ENCODE measurements around the gene SUV39H1. TPM values are rescaled to one million over a fixed set of nuclear protein-coding genes. Genes with fewer than 3 reads are reported as not detected.
A peak's percentile ranks its signal among the peaks of the same experiment; 100 is the strongest.
"Not testable (repeated sequence)": the region's sequence is repeated elsewhere in the genome, so short reads cannot be mapped to it uniquely, and the experiment has no call there.

The SUV39H1 gene, protein sequence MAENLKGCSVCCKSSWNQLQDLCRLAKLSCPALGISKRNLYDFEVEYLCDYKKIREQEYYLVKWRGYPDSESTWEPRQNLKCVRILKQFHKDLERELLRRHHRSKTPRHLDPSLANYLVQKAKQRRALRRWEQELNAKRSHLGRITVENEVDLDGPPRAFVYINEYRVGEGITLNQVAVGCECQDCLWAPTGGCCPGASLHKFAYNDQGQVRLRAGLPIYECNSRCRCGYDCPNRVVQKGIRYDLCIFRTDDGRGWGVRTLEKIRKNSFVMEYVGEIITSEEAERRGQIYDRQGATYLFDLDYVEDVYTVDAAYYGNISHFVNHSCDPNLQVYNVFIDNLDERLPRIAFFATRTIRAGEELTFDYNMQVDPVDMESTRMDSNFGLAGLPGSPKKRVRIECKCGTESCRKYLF
- 2.9 and 3.1 TPM in 2 replicates for total RNA-seq
- 5.3 and 9.1 TPM in 2 replicates for polyA plus RNA-seq

DNA sequence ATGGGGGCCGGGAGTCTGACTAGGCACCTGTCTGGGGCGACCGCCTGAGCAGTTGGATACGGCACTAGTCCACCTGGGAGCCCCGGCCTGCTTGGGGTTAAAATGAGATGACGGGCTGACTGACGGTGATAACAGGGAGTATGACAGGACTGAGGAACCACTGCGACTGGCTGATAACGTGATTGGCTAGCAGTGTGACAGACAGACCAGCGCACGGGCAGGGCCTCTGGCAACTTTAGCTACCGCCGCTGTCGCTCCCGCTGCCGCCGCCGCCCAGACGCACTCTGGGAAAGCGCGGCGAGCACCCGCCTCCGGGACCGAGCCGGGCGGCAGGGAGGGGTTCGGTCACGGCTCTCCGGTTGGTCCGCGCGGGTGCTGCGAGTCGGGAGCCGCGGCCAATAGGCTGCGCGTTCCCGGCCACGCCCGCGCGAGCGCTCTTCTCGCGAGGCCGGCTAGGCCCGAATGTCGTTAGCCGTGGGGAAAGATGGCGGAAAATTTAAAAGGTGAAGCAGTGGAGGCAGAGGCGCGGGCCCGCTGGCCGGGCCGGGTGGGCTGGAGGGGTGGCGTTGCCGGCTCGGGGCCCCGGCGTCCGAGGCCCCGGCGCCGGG, at the start of gene SUV39H1:
SUV39H1 (plus strand) TSS at position 434 of the 608 bp plus-strand sequence; CDS start at position 485, 51 bp downstream.
- Histone ChIP-seq H3K9me2 (replicated peaks; ENCODE audit: insufficient read depth) (no peaks in the 10 kb centered on the region), H2AFZ (peak within 1 kb of the TSS; percentile 18), H3K9me3 (ENCODE audit: low read depth) (no peaks in the 10 kb centered on the region), H3K79me2 (no peaks in the 10 kb centered on the region), H3K4me2 (peak within 1 kb of the TSS; percentile 83), H3K27me3 (no peaks in the 10 kb centered on the region), H4K20me1 (ENCODE audit: insufficient read depth, poor library complexity, severe bottlenecking) (no peaks in the 10 kb centered on the region), H3K27ac (peak within 1 kb of the TSS; percentile 67), H3K4me1 (ENCODE audit: insufficient read depth) (no peaks in the 10 kb centered on the region), H3K36me3 (replicated peaks; ENCODE audit: insufficient read depth, low read depth) (no peaks in the 10 kb centered on the region), H3K4me3 (peak within 1 kb of the TSS; percentile 27)
- DNase-seq (ENCODE audit: low spot score), result peak; percentile 94
- TF ChIP-seq EZH2 (IDR thresholded peaks at IDR 0.05; ENCODE audit: borderline replicate concordance) (no peak), EZH2phosphoT487 (IDR thresholded peaks at IDR 0.05; ENCODE audit: low read depth, severe bottlenecking, unreplicated experiment) (no peak)
- TF ChIP-seq, protein P1, sequence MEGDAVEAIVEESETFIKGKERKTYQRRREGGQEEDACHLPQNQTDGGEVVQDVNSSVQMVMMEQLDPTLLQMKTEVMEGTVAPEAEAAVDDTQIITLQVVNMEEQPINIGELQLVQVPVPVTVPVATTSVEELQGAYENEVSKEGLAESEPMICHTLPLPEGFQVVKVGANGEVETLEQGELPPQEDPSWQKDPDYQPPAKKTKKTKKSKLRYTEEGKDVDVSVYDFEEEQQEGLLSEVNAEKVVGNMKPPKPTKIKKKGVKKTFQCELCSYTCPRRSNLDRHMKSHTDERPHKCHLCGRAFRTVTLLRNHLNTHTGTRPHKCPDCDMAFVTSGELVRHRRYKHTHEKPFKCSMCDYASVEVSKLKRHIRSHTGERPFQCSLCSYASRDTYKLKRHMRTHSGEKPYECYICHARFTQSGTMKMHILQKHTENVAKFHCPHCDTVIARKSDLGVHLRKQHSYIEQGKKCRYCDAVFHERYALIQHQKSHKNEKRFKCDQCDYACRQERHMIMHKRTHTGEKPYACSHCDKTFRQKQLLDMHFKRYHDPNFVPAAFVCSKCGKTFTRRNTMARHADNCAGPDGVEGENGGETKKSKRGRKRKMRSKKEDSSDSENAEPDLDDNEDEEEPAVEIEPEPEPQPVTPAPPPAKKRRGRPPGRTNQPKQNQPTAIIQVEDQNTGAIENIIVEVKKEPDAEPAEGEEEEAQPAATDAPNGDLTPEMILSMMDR (IDR thresholded peaks at IDR 0.05; ENCODE audit: poor library complexity), result no peak
- 52% methylated on average over 51 of the region's 66 CpGs for WGBS (ENCODE audit: low lambda C conversion rate, missing lambda C conversion rate)

DNA sequence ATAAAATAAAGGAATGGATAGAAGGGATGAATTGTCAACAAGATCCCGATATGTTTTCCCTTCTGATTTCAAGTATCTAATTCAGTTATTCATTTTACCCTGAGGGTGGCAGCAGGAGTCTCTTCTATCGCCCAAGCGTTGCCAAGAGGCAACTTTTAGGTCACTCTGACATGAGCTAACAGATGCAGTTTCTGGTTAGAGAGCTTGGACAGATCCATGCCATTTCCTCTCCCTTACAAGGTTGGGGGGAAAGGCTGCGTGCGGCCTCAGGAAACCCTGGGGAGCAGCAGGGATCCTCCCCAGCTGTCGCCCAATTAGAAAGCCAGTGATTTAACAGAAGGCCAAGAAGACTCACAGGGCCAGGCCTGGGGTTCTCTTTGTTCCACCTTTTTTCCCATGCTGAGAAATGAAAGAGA, 48.2 kb upstream of the SUV39H1 start:
- no peaks in the 10 kb centered on the region for H3K9me3 ChIP-seq (ENCODE audit: low read depth)
- no peak overlapping the region for H2AFZ ChIP-seq
- H3K4me2 ChIP-seq, result no peak overlapping the region
- TF ChIP-seq, protein P1 (IDR thresholded peaks at IDR 0.05; ENCODE audit: poor library complexity), result peak; percentile 42
- TF ChIP-seq EZH2 (IDR thresholded peaks at IDR 0.05; ENCODE audit: borderline replicate concordance) (no peak), EZH2phosphoT487 (IDR thresholded peaks at IDR 0.05; ENCODE audit: low read depth, severe bottlenecking, unreplicated experiment) (no peak)
- no peaks in the 10 kb centered on the region for H3K27me3 ChIP-seq
- H4K20me1 ChIP-seq (ENCODE audit: insufficient read depth, poor library complexity, severe bottlenecking), result no peaks in the 10 kb centered on the region
- DNase-seq (ENCODE audit: low spot score), result peak; percentile 37
- no peaks in the 10 kb centered on the region for H3K9me2 ChIP-seq (replicated peaks; ENCODE audit: insufficient read depth)
- no peaks in the 10 kb centered on the region for H3K79me2 ChIP-seq
- 47% methylated on average over 6 of the region's 6 CpGs for WGBS (ENCODE audit: low lambda C conversion rate, missing lambda C conversion rate)
- H3K4me3 ChIP-seq, result no peak overlapping the region
- no peaks in the 10 kb centered on the region for H3K4me1 ChIP-seq (ENCODE audit: insufficient read depth)
- H3K27ac ChIP-seq, result no peak overlapping the region
- H3K36me3 ChIP-seq (replicated peaks; ENCODE audit: insufficient read depth, low read depth), result no peaks in the 10 kb centered on the region

DNA sequence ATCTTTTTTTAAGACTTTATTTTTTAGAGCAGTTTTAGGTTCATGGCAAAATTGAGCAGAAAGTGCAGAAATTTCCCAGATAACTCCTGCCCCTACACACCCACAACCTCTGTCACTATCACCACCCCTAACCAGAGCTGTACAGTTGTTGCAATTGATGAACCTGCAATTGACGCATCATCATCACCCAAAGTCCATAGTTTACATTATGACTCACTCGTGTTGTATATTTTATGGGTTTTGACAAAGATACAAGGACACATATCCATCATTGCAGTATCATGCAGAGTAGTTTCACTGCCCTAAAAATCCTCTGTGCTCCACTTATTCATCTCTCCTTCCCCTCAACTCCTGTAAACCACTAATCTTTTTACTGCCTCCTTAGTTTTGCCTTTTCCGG, 47.4 kb upstream of the SUV39H1 start:
- no peaks in the 10 kb centered on the region for H3K79me2 ChIP-seq
- no peaks in the 10 kb centered on the region for H3K27me3 ChIP-seq
- no peak overlapping the region for H3K4me3 ChIP-seq
- TF ChIP-seq, protein P1 (IDR thresholded peaks at IDR 0.05; ENCODE audit: poor library complexity), result no peak
- TF ChIP-seq EZH2 (IDR thresholded peaks at IDR 0.05; ENCODE audit: borderline replicate concordance), result no peak
- TF ChIP-seq EZH2phosphoT487 (IDR thresholded peaks at IDR 0.05; ENCODE audit: low read depth, severe bottlenecking, unreplicated experiment), result no peak
- no peaks in the 10 kb centered on the region for H4K20me1 ChIP-seq (ENCODE audit: insufficient read depth, poor library complexity, severe bottlenecking)
- H3K27ac ChIP-seq, result no peak overlapping the region
- no peak for DNase-seq (ENCODE audit: low spot score)
- H3K4me1 ChIP-seq (ENCODE audit: insufficient read depth), result no peaks in the 10 kb centered on the region
- WGBS (ENCODE audit: low lambda C conversion rate, missing lambda C conversion rate), result 63% methylated on average over 3 of the region's 3 CpGs
- no peak overlapping the region for H2AFZ ChIP-seq
- no peak overlapping the region for H3K4me2 ChIP-seq
- no peaks in the 10 kb centered on the region for H3K9me2 ChIP-seq (replicated peaks; ENCODE audit: insufficient read depth)
- no peaks in the 10 kb centered on the region for H3K36me3 ChIP-seq (replicated peaks; ENCODE audit: insufficient read depth, low read depth)
- no peaks in the 10 kb centered on the region for H3K9me3 ChIP-seq (ENCODE audit: low read depth)

DNA sequence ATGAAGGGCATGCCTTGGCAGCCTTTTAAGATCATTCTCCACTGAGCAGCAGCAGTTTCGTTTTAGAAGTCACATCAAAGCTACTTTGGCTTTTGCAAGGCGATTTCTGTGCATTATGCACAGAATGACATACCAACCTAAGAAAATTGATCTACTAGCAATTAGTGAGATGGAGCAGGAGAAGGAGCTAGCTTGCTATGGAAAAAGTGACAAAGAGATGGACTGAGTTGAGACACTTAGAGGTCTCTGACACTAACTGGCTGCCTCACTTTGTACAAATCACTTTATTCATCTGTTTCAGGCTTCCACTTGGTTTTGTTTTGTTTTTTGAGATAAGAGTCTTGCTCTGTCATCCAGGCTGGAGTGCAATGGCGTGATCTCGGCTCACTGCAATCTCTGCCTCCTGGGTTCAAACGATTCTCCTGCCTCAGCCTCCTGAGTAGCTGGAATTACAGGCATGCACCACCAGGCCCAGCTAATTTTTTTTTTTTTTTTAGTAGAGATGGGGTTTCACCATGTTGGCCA, 44.4 kb upstream of the SUV39H1 start:
- not testable (repeated sequence) for H3K4me3 ChIP-seq; H2AFZ ChIP-seq; H4K20me1 ChIP-seq (ENCODE audit: insufficient read depth, poor library complexity, severe bottlenecking); DNase-seq (ENCODE audit: low spot score); H3K4me1 ChIP-seq (ENCODE audit: insufficient read depth); H3K36me3 ChIP-seq (replicated peaks; ENCODE audit: insufficient read depth, low read depth); H3K9me3 ChIP-seq (ENCODE audit: low read depth); H3K9me2 ChIP-seq (replicated peaks; ENCODE audit: insufficient read depth); H3K27ac ChIP-seq; H3K27me3 ChIP-seq; H3K79me2 ChIP-seq; H3K4me2 ChIP-seq
- WGBS (ENCODE audit: low lambda C conversion rate, missing lambda C conversion rate), result 72% methylated on average over 5 of the region's 5 CpGs

DNA sequence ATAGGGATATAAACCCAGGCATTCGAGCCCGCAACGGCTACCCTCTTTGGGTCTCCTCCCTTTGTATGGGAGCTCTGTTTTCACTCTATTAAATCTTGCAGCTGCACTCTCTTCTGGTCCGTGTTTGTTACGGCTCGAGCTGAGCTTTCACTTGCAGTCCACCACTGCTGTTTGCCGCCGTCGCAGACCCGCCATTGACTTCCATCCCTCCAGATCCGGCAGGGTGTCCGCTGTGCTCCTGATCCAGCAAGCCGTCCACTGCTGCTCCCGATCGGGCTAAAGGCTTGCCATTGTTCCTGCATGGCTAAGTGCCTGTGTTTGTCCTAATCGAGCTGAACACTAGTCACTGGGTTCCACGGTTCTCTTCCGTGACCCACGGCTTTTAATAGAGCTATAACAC, 41.8 kb upstream of the SUV39H1 start:
- DNase-seq (ENCODE audit: low spot score); H3K79me2 ChIP-seq; H3K27ac ChIP-seq; H3K27me3 ChIP-seq; H4K20me1 ChIP-seq (ENCODE audit: insufficient read depth, poor library complexity, severe bottlenecking); H3K9me2 ChIP-seq (replicated peaks; ENCODE audit: insufficient read depth); H3K4me2 ChIP-seq; H3K4me1 ChIP-seq (ENCODE audit: insufficient read depth); H3K36me3 ChIP-seq (replicated peaks; ENCODE audit: insufficient read depth, low read depth); H2AFZ ChIP-seq; H3K4me3 ChIP-seq; H3K9me3 ChIP-seq (ENCODE audit: low read depth): not testable (repeated sequence)
- 62% methylated on average over 19 of the region's 19 CpGs for WGBS (ENCODE audit: low lambda C conversion rate, missing lambda C conversion rate)

Measured in hepatocyte (in vitro differentiated cells).